Femur (tissue), 1 donor: ENCODE data around the gene OTUD1.

ENCODE experiments used
- DNase-seq: peaks from one replicate; pipeline ENCODE4 v3.0.0-alpha.2; 2017

Gene OTUD1

DNA sequence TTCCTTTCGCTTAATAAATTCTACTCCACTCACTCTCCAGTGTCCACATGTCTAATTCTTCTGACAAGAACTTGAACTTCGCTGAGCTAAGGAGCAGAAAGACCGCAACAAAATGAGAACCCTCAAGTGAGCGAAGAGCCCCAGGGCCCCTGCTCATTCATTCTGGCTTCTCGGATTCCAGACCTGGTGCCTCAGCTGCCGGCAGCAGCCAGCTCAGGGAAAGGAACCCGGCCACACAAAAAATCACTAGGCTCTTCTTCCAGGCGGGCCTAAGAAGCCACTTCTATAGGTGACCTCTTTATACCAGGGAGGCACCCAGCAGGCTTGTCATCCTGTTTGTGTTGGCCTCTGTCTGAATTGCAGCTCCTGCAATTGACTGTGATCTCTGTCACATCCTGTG is 33.3 kb downstream of the OTUD1 start:
- DNase-seq = no peak

DNA sequence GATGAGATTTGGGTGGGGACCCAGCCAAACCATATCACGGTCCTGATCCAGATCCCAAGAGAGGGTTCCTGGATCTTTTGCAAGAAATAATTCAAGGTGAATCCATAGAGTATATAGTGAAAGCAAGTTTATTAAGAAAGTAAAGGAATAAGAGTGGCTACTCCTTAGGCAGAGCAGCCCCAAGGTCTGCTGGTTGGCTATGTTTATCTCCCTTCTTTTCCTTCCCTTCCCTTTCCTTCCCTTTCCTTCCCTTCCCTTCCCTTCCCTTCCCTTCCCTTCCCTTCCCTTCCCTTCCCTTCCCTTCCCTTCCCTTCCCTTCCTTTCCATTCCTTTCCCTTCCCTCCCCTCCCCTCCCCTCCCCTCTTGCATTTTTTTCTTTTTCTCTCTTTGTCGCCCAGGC is 35.2 kb downstream of the OTUD1 start:
- no peak for DNase-seq

GRCh38 chr10:23474626-23475025 is 35.8 kb downstream of the OTUD1 start:
- DNase-seq = no peak

GRCh38 chr10:23478570-23478969 is 39.7 kb downstream of the OTUD1 start:
- no peak for DNase-seq

DNA sequence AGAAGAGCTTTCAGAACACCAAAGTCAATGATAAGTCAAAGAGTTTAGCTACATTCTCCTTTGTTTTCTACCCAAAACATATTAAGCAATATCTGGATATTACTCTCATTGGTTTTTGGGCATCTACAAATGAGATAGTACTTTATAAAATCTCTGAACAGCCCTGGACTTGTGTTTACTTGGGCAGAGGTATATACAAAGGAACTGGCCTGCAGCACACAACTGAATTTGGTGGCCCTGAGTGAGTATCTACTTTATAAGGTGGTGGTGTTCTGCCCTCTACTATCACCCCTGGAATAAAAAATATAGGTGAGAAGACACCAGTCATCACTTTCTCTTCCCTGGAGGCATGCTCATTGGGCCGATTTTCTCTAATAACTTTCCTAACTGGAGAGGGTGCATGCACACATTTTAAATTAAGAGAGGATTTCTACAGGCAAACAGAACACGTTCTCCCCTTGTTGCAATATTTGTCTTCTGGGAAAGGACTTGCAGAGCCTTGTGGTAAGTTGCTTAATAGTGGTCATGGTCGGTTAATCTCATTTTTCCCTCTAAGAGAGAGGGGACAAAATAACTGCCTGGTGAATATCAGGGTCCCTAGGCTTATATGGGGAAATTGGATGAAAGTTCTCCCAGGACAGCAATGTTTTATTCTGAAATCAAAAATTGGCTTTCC is 41.1 kb downstream of the OTUD1 start:
- no peak for DNase-seq

- DNase-seq = no peak
Measured at GRCh38 chr10:23481363-23481961, 42.6 kb downstream of the OTUD1 start.

DNA sequence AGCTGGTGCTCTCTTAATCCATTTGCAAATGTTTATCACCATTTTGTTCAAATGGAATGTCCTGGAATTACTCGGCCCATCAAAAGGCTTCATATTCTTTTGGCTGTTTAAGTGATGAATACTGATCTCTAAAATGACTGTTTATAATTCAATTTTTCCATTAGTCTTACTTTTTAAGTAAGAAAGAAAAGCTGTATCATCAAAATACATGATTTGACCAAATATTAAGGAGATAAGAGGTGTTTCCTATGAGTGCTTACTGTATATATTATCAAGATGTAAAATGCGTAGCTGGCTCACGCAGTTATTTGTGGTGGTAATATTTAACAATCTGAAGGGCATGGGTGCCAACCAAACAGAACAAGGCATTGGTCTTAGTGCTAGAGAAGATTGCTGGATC is 51.2 kb downstream of the OTUD1 start:
- no peak for DNase-seq
